HepG2 (cell line): Measurements from ENCODE around the gene MT1F. TPM values are rescaled to one million over a fixed set of nuclear protein-coding genes. Genes with fewer than 3 reads are reported as not detected.

Source experiments
- CAMTA2 ChIP-seq: sonication (generic); formaldehyde crosslinking; IDR thresholded peaks from 2 replicates; pipeline ENCODE4 v1.4.0; 2020; ENCODE audit warnings: mild to moderate bottlenecking, missing genetic modification reagents, borderline replicate concordance
- IKZF5 ChIP-seq: IDR thresholded peaks from 2 replicates; pipeline ENCODE4 v1.6.1; 2018; ENCODE audit warnings: missing genetic modification reagents, mild to moderate bottlenecking, missing compliant biosample characterization
- PAXIP1 ChIP-seq: sonication (generic); formaldehyde crosslinking; conservative IDR thresholded peaks from 2 replicates; pipeline ENCODE4 v1.4.0; 2020; ENCODE audit warnings: mild to moderate bottlenecking, missing genetic modification reagents, moderate library complexity
- RNF219 ChIP-seq: sonication (generic); formaldehyde crosslinking; IDR thresholded peaks from 2 replicates; pipeline ENCODE4 v1.5.0; 2020; ENCODE audit warnings: mild to moderate bottlenecking, missing genetic modification reagents
- ZFYVE20 ChIP-seq: sonication (generic); formaldehyde crosslinking; IDR thresholded peaks from 2 replicates; pipeline ENCODE4 v1.8.0; 2023; ENCODE audit warnings: low read depth, mild to moderate bottlenecking, moderate library complexity, missing genetic modification reagents, borderline replicate concordance
- ZMYM4 ChIP-seq: sonication (generic); formaldehyde crosslinking; IDR thresholded peaks from 2 replicates; pipeline ENCODE4 v1.8.1; 2023; ENCODE audit warnings: mild to moderate bottlenecking, missing genetic modification reagents
- ZNF362 ChIP-seq: sonication (generic); formaldehyde crosslinking; IDR thresholded peaks from 2 replicates; pipeline ENCODE4 v1.4.0; 2020; ENCODE audit warnings: missing genetic modification reagents, mild to moderate bottlenecking, borderline replicate concordance
- ZNF513 ChIP-seq: sonication (generic); formaldehyde crosslinking; conservative IDR thresholded peaks from 2 replicates; pipeline ENCODE4 v1.5.0; 2020; ENCODE audit warnings: missing genetic modification reagents
- polyA plus RNA-seq, 8 experiments: library from polyadenylated mRNA; depleted of rRNA in 3 of 8; stranded (reverse) in 7 of 8; unstranded in 1 of 8; fragments of >200 nt; fragmentation: Illumina TruSeq in 4 of 8; extraction: Trizol in 4 of 8; gene quantifications; 2 replicates each; pipeline versions ENCODE4 v1.2.1 to v1.2.3, GENCODE V29; 2011 to 2016; ENCODE audit warnings: low read depth in 4 of 8, missing spikeins in 1 of 8, mixed read lengths in 1 of 8; ENCODE audit not compliant: insufficient read depth in 1 of 8
- total RNA-seq, 5 experiments: library from RNA; depleted of rRNA; stranded (reverse); fragments of >200 nt; fragmentation: Illumina TruSeq; extraction: Trizol; gene quantifications; 2 replicates each; pipeline ENCODE4 v1.2.3, GENCODE V29; 2016; ENCODE audit warnings: low read depth in 1 of 5

Gene MT1F
- total and polyA plus RNA-seq, 2 of the 13 experiments (the other 11 are each of a cell fraction or from before 2014, with no cell fraction given): 1.9 to 169 TPM

GRCh38 chr16:56625140-56625942, 32.4 kb upstream of the MT1F start, which contains the start of gene MT1E (continued):
- TF ChIP-seq RNF219 (CRISPR knock-in tag): no peak
- 0 out of 2 replicates have a peak, but pooled peaks have one; percentile 5 for TF ChIP-seq PAXIP1 (CRISPR knock-in tag)
- TF ChIP-seq IKZF5 (CRISPR knock-in tag): peak; percentile 72
- TF ChIP-seq ZMYM4: peak; percentile 27; the same call in 1 of the 2 replicates
- no peak for TF ChIP-seq ZNF513 (CRISPR knock-in tag)
- TF ChIP-seq CAMTA2 (CRISPR knock-in tag): no peak
- TF ChIP-seq ZNF362: 0 out of 2 replicates have a peak, but pooled peaks have one; percentile 17
- TF ChIP-seq ZFYVE20 (CRISPR knock-in tag): no peak
